Tibial artery (tissue), 4 donors: ENCODE results near the gene FGF8.

ENCODE experiments used
- DNase-seq, 2 donors: peaks; one replicate each; pipeline ENCODE4 v3.0.0-alpha.2; 2019
- H3K27ac ChIP-seq, 2 donors: fragments of 200-600 bp; sonication (generic) in 1 of 2; 1 replicate in 1 of 2; 2 replicates in 1 of 2; pipeline ENCODE4 v1.5.1; 2018 to 2019; ENCODE audit warnings: mild to moderate bottlenecking in 1 of 2
- H3K27me3 ChIP-seq, 2 donors: fragments of 200-600 bp; sonication (generic) in 1 of 2; one replicate each; pipeline versions ENCODE4 v1.5.1 to v1.6.0; 2016 to 2019
- H3K36me3 ChIP-seq, 3 donors: fragments of 200-600 bp; sonication (generic) in 2 of 3; one replicate each; pipeline ENCODE4 v1.5.1; 2016 to 2019; ENCODE audit warnings: mild to moderate bottlenecking in 2 of 3
- H3K4me1 ChIP-seq, 4 donors: fragments of 200-600 bp; sonication (generic) in 2 of 4; 1 replicate in 3 of 4; 2 replicates in 1 of 4; pipeline ENCODE4 v1.5.1; 2016 to 2019
- H3K4me3 ChIP-seq, 2 donors: fragments of 200-600 bp; sonication (generic) in 1 of 2; 1 replicate in 1 of 2; 2 replicates in 1 of 2; pipeline ENCODE4 v1.5.1; 2018 to 2019; ENCODE audit warnings: mild to moderate bottlenecking in 2 of 2
- H3K9me3 ChIP-seq, 3 donors: fragments of 200-600 bp; sonication (generic) in 1 of 3; one replicate each; pipeline ENCODE4 v1.5.1; 2016 to 2019
- CTCF ChIP-seq, 2 experiments: fragments of 200-600 bp in 1 of 2; fragments of 450-650 bp in 1 of 2; IDR thresholded peaks; one replicate each; pipeline ENCODE4 v1.5.1; 2017 to 2019; ENCODE audit warnings: antibody characterized with exemption in 2 of 2, mild to moderate bottlenecking in 1 of 2, moderate library complexity in 1 of 2
- intact Hi-C: fragments of 100-400 bp; cut with DNase I; formaldehyde crosslinking; loops from one replicate; pipeline ENCODE4 v1.15.0; 2023; ENCODE audit warnings: low total_unique reads

FGF8 gene

GRCh38 chr10:101778151-101778780, 2.4 kb upstream of the FGF8 start:
- Histone ChIP-seq H3K4me1 (peaks cover 4 to 62% (median 52%) of the 10 kb centered on the region in 4 donors), H3K4me3 (no peak overlapping the region), H3K27ac (no peak overlapping the region), H3K36me3 (no peaks in the 10 kb centered on the region), H3K27me3 (peaks cover 0 to 73% of the 10 kb centered on the region in 2 donors), H3K9me3 (no peaks in the 10 kb centered on the region)
- peak in 1 of 2 donors; percentile 40 for DNase-seq
- intact Hi-C loops = loop anchor here (10.0 kb wide), 1 partner anchor 193 kb away; the partner anchor contains the start of genes DPCD and POLL
- no peak for TF ChIP-seq CTCF (IDR thresholded peaks at IDR 0.05)

- Histone ChIP-seq H3K9me3 (no peaks in the 10 kb centered on the region), H3K36me3 (no peaks in the 10 kb centered on the region), H3K27me3 (peaks cover 0 to 79% of the 10 kb centered on the region in 2 donors), H3K4me1 (peaks cover 4 to 60% (median 50%) of the 10 kb centered on the region in 4 donors), H3K4me3 (no peak overlapping the region), H3K27ac (no peak overlapping the region)
- no peak for TF ChIP-seq CTCF (IDR thresholded peaks at IDR 0.05)
- intact Hi-C loops = loop anchor here (10.0 kb wide), 1 partner anchor 193 kb away; the partner anchor contains the start of genes DPCD and POLL
- DNase-seq = peak in 1 of 2 donors; percentile 50
These were observed 1.8 kb upstream of the FGF8 start for GRCh38 chr10:101777619-101778145.

- H3K36me3 ChIP-seq = no peaks in the 10 kb centered on the region
- peaks cover 4 to 50% (median 41%) of the 10 kb centered on the region in 4 donors for H3K4me1 ChIP-seq
- H3K4me3 ChIP-seq = peak overlapping the region; percentile 21 to 26
- H3K27me3 ChIP-seq = peaks cover 0 to 93% of the 10 kb centered on the region in 2 donors
- no peak overlapping the region for H3K27ac ChIP-seq
- no peaks in the 10 kb centered on the region for H3K9me3 ChIP-seq
- intact Hi-C loops = loop anchor here (10.0 kb wide), 1 partner anchor 191 kb away; the partner anchor contains the start of genes DPCD and POLL
- no peak for TF ChIP-seq CTCF (IDR thresholded peaks at IDR 0.05)
- peak in 1 of 2 donors; percentile 61 for DNase-seq
These were observed 375 bp upstream of the FGF8 start for GRCh38 chr10:101776161-101776817.

- Histone ChIP-seq H3K4me1 (peaks cover 4 to 40% (median 32%) of the 10 kb centered on the region in 4 donors), H3K36me3 (no peaks in the 10 kb centered on the region), H3K4me3 (no peak overlapping the region), H3K27ac (no peak overlapping the region), H3K9me3 (no peaks in the 10 kb centered on the region), H3K27me3 (peaks cover 0 to 96% of the 10 kb centered on the region in 2 donors)
- no peak for DNase-seq
- intact Hi-C loops = loop anchor here (10.0 kb wide), 1 partner anchor 190 kb away; the partner anchor contains the start of genes DPCD and POLL
- TF ChIP-seq CTCF (IDR thresholded peaks at IDR 0.05) = no peak
These were observed 1.2 kb downstream of the FGF8 start for GRCh38 chr10:101774589-101775272.

- TF ChIP-seq CTCF (IDR thresholded peaks at IDR 0.05) = no peak
- intact Hi-C loops = loop anchor here (10.0 kb wide), 1 partner anchor 189 kb away; the partner anchor contains the start of genes DPCD and POLL
These were observed 1.9 kb downstream of the FGF8 start for GRCh38 chr10:101773923-101774588.

More at GRCh38 chr10:101773923-101774588, 1.9 kb downstream of the FGF8 start:
- Histone ChIP-seq H3K27me3 (peaks cover 0 to 95% of the 10 kb centered on the region in 2 donors), H3K36me3 (no peaks in the 10 kb centered on the region), H3K4me1 (peaks cover 0 to 33% (median 26%) of the 10 kb centered on the region in 4 donors), H3K4me3 (no peak overlapping the region), H3K27ac (no peak overlapping the region), H3K9me3 (no peaks in the 10 kb centered on the region)
- DNase-seq = no peak
